ENCODE data around the gene CHRM3. TPM values are rescaled to one million over a fixed set of nuclear protein-coding genes. Genes with fewer than 3 reads are reported as not detected.

Gene CHRM3
- total RNA-seq, 6 experiments from 2014 or later, result under 0.01 to 2.3 (median 0.99) TPM

DNA sequence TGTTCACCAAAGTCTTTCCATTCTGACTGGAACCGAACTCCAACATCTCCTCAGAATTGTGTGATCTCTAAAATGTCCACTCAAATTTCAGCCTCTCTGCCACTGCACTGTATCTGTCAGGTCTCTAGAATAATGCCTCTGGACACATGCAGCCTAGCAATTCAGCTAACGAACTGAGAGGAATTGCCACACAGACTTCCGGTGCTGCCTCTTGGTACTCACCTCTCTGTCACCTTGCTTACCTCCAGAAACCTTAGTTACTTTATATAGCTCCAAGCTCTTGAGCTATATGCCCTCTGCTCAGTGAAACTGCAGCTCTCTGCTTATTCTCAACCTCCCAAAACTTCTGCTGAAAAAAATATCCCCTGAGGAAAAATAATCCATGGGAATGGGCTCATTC lies 2.7 kb upstream of the CHRM3 start:
- intact Hi-C loops (cut with DNase I), result no loop called here
- no peak for TF ChIP-seq POLR2A (IDR thresholded peaks at IDR 0.05)
- DNase-seq (no peak), ATAC-seq (no peak)
- Histone ChIP-seq H3K27me3 (no peaks in the 10 kb centered on the region), H3K36me3 (no peaks in the 10 kb centered on the region), H3K9me3 (no peaks in the 10 kb centered on the region), H3K27ac (no peak overlapping the region), H3K4me1 (peaks cover 0 to 20% (median 0%) of the 10 kb centered on the region in 4 donors), H3K4me3 (no peak overlapping the region)
- WGBS (ENCODE audit: insufficient coverage, low coverage, low lambda C conversion rate, missing lambda C conversion rate), result 52% methylated on average over 3 of the region's 3 CpGs

DNA sequence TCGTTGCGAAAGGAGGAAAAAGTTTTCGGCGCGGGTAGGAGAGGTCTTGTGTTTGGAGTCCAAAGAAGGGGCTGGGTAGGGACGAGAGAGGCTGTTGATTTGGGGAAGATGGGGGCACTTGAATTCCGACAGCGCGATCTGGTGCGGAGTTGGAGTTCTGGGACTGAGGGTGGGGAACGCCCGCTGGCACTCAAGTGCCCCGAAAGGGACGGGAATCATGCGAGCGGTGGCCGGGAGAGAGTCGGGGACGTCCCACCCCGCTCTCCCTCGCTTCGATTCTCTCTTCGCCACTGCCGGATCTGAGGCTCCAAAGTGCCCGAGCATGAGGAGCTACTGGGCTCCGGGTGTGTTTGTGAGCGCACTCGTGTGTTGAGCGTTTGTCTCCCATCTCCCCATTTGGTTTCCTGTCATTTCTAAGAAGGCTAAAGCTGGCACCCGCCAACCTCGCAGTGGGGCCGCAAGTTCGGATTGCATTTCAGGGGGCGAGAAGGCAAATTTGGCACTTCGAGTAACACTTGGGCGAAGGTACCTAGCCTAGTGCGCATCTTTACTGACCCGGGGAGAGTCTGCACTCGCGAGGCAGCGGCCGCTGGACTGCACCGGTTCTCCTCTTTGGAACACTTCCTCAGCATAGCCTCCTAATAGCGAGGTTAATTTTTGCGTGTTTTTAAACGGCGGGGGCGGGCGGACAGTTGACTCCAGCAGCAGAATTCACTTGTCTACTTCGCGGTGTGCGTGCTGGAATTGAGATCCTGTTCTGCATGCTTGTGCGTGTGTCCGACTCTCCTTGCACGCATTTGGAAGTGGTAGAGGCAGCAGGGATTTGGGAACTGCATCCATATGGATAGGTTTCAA lies 1.2 kb downstream of the CHRM3 start:
- peak overlapping the region; percentile 40 to 54 (median 45) for H3K4me3 ChIP-seq
- no peak for TF ChIP-seq POLR2A (IDR thresholded peaks at IDR 0.05)
- TF ChIP-seq, protein P1, sequence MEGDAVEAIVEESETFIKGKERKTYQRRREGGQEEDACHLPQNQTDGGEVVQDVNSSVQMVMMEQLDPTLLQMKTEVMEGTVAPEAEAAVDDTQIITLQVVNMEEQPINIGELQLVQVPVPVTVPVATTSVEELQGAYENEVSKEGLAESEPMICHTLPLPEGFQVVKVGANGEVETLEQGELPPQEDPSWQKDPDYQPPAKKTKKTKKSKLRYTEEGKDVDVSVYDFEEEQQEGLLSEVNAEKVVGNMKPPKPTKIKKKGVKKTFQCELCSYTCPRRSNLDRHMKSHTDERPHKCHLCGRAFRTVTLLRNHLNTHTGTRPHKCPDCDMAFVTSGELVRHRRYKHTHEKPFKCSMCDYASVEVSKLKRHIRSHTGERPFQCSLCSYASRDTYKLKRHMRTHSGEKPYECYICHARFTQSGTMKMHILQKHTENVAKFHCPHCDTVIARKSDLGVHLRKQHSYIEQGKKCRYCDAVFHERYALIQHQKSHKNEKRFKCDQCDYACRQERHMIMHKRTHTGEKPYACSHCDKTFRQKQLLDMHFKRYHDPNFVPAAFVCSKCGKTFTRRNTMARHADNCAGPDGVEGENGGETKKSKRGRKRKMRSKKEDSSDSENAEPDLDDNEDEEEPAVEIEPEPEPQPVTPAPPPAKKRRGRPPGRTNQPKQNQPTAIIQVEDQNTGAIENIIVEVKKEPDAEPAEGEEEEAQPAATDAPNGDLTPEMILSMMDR (IDR thresholded peaks at IDR 0.05), result no peak
- peak; percentile 5 to 25 (median 18) for ATAC-seq
- intact Hi-C loops (cut with DNase I), result no loop called here
- peaks cover 0 to 20% (median 0%) of the 10 kb centered on the region in 4 donors for H3K4me1 ChIP-seq
- DNase-seq, result peak in 1 of 3 donors; percentile 20
- WGBS (ENCODE audit: insufficient coverage, low coverage, low lambda C conversion rate, missing lambda C conversion rate), result under 1% methylated on average over 30 of the region's 55 CpGs
- H3K9me3 ChIP-seq, result no peaks in the 10 kb centered on the region
- no peaks in the 10 kb centered on the region for H3K27me3 ChIP-seq
- no peaks in the 10 kb centered on the region for H3K36me3 ChIP-seq
- H3K27ac ChIP-seq, result peak overlapping the region in 1 of 3 donors; percentile 39

DNA sequence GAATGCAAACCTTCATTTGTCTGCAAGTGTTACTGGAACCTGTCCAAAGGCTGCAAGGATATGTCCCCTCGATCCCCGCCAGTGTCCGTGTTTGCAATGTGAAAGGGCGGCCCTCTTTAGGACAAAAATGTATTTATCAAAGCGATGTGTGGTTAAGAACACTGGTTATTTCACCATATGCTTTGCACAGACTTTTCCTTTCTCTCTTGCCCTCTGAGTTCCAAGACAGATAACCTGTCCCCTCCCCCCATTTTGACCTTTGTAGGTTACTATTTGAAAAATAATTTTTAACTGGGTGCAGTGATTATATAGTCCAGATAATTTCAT lies 1.8 kb downstream of the CHRM3 start:
- DNase-seq, result no peak
- no peak for ATAC-seq
- intact Hi-C loops (cut with DNase I), result no loop called here
- no peaks in the 10 kb centered on the region for H3K36me3 ChIP-seq
- no peaks in the 10 kb centered on the region for H3K9me3 ChIP-seq
- TF ChIP-seq, protein P1 (IDR thresholded peaks at IDR 0.05), result no peak
- no peak for TF ChIP-seq POLR2A (IDR thresholded peaks at IDR 0.05)
- H3K27me3 ChIP-seq, result no peaks in the 10 kb centered on the region
- H3K27ac ChIP-seq, result no peak overlapping the region
- peak overlapping the region in 2 of 3 donors; percentile 45 to 54 for H3K4me3 ChIP-seq
- H3K4me1 ChIP-seq, result peaks cover 0 to 20% (median 0%) of the 10 kb centered on the region in 4 donors
- 22% methylated on average over 5 of the region's 5 CpGs for WGBS (ENCODE audit: insufficient coverage, low coverage, low lambda C conversion rate, missing lambda C conversion rate)

DNA sequence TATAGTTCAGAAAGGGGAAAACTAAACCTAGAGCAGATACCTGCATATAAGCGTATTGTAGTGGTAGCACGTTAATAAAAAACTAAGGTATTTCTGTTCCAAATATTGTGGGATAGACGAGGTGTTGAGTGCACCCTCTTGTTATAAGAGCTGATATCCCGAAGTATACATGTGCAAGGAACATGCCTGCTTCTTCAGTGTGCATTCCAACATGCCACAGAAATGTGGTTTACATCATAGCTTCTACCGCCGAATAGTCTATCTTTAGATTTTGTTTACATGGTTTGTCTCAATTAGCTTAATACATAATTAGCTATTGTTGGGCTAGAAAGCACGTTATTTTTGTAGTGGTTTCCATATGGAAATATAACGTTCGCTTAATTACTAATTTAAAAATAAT lies 2.2 kb downstream of the CHRM3 start:
- Histone ChIP-seq H3K27ac (no peak overlapping the region), H3K9me3 (no peaks in the 10 kb centered on the region), H3K36me3 (no peaks in the 10 kb centered on the region), H3K4me3 (no peak overlapping the region), H3K27me3 (no peaks in the 10 kb centered on the region), H3K4me1 (peaks cover 0 to 20% (median 0%) of the 10 kb centered on the region in 4 donors)
- intact Hi-C loops (cut with DNase I), result no loop called here
- DNase-seq (no peak), ATAC-seq (no peak)
- TF ChIP-seq, protein P1 (IDR thresholded peaks at IDR 0.05), result no peak
- no peak for TF ChIP-seq POLR2A (IDR thresholded peaks at IDR 0.05)
- 55% methylated on average over 9 of the region's 9 CpGs for WGBS (ENCODE audit: insufficient coverage, low coverage, low lambda C conversion rate, missing lambda C conversion rate)

DNA sequence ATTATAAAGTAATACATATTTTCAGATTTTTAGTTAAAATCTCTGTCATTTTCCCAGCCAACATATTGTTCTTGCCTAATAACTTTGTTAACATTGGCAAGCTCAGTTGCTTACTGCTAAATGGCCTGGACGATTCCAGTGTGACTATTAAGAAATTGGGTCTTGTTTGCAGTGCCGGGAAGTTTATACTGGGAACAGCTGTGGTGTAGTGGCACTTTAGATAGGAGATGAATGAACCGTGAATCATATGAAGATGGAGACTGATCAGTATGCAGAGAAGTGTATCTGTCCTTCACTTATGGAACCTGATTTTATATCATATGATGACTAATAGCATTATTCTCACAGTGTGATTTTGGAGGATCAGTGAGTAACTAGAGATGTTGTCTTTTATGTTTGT lies 3.3 kb downstream of the CHRM3 start:
- peak; percentile 58 to 68 (median 63) for ATAC-seq
- H3K4me3 ChIP-seq, result no peak overlapping the region

More for the DNA sequence above, 3.3 kb downstream of the CHRM3 start:
- no peaks in the 10 kb centered on the region for H3K36me3 ChIP-seq
- WGBS (ENCODE audit: insufficient coverage, low coverage, low lambda C conversion rate, missing lambda C conversion rate), result 26% methylated on average over 3 of the region's 3 CpGs
- no peaks in the 10 kb centered on the region for H3K9me3 ChIP-seq
- H3K4me1 ChIP-seq, result peaks cover 0 to 20% (median 0%) of the 10 kb centered on the region in 4 donors
- H3K27me3 ChIP-seq, result no peaks in the 10 kb centered on the region
- DNase-seq, result no peak
- no peak overlapping the region for H3K27ac ChIP-seq
- TF ChIP-seq, protein P1 (IDR thresholded peaks at IDR 0.05), result no peak
- TF ChIP-seq POLR2A (IDR thresholded peaks at IDR 0.05), result no peak
- intact Hi-C loops (cut with DNase I), result no loop called here
